Measurements from ENCODE around the gene ENOPH1. TPM values are rescaled to one million over a fixed set of nuclear protein-coding genes. Genes with fewer than 3 reads are reported as not detected.

The ENOPH1 gene
- polyA plus RNA-seq, 1 experiment: 17.0 TPM

DNA sequence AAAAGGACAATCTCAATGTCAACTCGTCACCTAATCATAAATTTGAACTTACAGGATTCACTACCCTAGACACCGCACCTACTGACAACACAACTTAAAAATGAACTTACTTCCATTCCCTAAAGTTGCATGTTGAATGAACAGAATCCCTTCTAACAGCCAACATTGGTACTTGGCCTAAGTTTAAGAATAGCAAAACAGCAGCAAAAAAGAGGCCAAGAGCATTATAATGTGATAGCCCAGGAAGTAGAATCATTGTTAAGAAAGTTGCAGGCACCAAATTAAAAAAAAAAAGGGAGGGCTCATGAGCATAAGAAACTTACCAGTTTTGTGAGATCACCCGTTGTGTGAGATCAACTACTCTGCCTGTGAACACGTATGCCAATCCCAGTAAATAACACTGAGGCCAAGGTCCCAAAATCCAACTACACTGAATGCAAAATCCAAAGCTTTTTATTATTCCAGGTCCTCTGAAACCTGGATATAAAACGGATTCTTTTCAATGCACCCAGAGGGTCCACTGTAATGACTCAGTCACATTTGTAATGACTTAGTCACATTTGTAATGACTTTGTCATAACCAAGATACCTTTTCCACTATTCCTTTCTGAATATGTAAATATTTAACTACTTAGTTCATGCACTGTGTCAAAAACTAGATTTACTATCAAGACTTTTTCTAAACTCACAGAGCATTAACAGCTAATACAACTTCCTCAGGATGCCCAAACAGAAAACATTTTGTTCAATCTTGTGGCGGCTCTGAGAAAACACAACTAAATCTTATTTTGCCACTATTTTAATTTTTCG, 6.9 kb upstream of the ENOPH1 start:
- Histone ChIP-seq H3K9me3 (ENCODE audit: control insufficient read depth, insufficient read depth, low read length) (no peaks in the 10 kb centered on the region), H3K4me3 (ENCODE audit: low read depth, low read length) (no peak overlapping the region), H3K27ac (ENCODE audit: low read depth, low read length) (no peak overlapping the region), H3K27me3 (ENCODE audit: control insufficient read depth, insufficient read depth, low read length) (no peaks in the 10 kb centered on the region)
- DNase-seq (ENCODE audit: low read depth, low spot score): no peak
- POLR2A ChIA-PET: interaction anchor here (0.8 to 0.9 kb wide), 2 partner anchors 49 to 51 kb away, joined by 3 to 6 read pairs; partner anchors contain the start of gene HNRNPD
- CTCF ChIA-PET: no interaction called here
- TF ChIP-seq CTCF (IDR thresholded peaks at IDR 0.05; ENCODE audit: low read depth, low read length): no peak

DNA sequence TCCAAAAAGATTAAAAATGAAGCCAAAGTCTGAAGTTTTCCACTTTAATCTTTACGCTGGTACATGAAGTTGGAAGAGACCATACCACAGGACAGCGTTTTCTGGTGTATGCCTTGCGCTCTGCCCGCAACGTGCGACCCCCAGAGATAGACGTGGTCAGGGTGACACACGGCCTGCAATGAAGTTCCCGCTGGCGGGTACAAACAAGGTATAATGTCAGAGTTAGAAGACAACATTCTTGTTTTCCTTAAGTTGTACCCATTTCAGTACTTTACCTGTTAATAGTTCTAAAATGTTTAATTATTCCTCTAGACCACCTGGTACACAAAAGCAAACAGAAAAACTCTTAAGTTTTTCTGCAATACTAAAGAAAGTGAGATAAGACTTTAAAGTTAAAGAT, 4.9 kb upstream of the ENOPH1 start:
- Histone ChIP-seq H3K27me3 (ENCODE audit: control insufficient read depth, insufficient read depth, low read length) (no peaks in the 10 kb centered on the region), H3K9me3 (ENCODE audit: control insufficient read depth, insufficient read depth, low read length) (no peaks in the 10 kb centered on the region; the same call in 1 of the 2 replicates), H3K4me3 (ENCODE audit: low read depth, low read length) (no peak overlapping the region; the same call in 1 of the 2 replicates), H3K27ac (ENCODE audit: low read depth, low read length) (no peak overlapping the region)
- no peak for TF ChIP-seq CTCF (IDR thresholded peaks at IDR 0.05; ENCODE audit: low read depth, low read length)
- DNase-seq (ENCODE audit: low read depth, low spot score): no peak
- CTCF ChIA-PET: interaction anchor here (1.4 kb wide), 1 partner anchor 314 kb away, joined by 4 read pairs; no protein-coding TSS in a partner anchor
- POLR2A ChIA-PET: no interaction called here

DNA sequence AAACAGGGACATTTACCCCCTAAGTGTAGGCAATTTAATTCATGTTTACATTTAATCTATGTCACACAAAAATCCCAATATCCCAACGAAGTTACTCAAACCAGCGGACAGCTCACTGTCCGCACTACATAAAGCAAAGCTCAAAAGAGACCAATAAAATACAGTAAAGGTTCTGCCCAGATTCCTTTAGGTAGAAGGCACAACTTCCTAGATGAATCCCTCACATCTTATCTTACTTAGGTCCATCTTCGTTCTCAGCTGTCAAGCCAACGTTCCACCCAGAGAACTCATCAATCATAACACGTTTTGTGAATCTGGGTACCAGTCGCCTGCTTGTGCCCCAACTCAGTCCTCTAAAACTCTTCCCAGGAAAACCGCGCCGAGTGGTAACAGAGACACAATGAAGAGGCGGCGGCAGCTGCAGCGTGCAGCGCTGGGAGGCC, 1.8 kb upstream of the ENOPH1 start:
- Histone ChIP-seq H3K4me3 (ENCODE audit: low read depth, low read length) (peak overlapping the region; percentile 93), H3K27me3 (ENCODE audit: control insufficient read depth, insufficient read depth, low read length) (no peaks in the 10 kb centered on the region), H3K9me3 (ENCODE audit: control insufficient read depth, insufficient read depth, low read length) (no peaks in the 10 kb centered on the region; the same call in 1 of the 2 replicates), H3K27ac (ENCODE audit: low read depth, low read length) (no peak overlapping the region)
- DNase-seq (ENCODE audit: low read depth, low spot score): no peak
- POLR2A ChIA-PET: interaction anchor here (0.6 to 3.0 kb wide), 18 partner anchors 9 to 1002 kb away, joined by 3 to 71 read pairs (median 4); partner anchors contain the start of genes COPS4, HNRNPD, LIN54 and THAP9
- TF ChIP-seq CTCF (IDR thresholded peaks at IDR 0.05; ENCODE audit: low read depth, low read length): no peak
- CTCF ChIA-PET: interaction anchor here (0.7 to 2.3 kb wide), 23 partner anchors 9 to 891 kb away, joined by 3 to 12 read pairs (median 4); partner anchors contain the start of genes COPS4 and THAP9

- peak; percentile 67 for TF ChIP-seq CTCF (IDR thresholded peaks at IDR 0.05; ENCODE audit: low read depth, low read length)
Observed at GRCh38 chr4:82428969-82429727, 1.2 kb upstream of the ENOPH1 start.

More at GRCh38 chr4:82428969-82429727, 1.2 kb upstream of the ENOPH1 start:
- POLR2A ChIA-PET: interaction anchor here (0.6 to 3.0 kb wide), 37 partner anchors 8 to 1423 kb away, joined by 3 to 71 read pairs (median 4); partner anchors contain the start of genes COPS4, HNRNPD, LIN54 and THAP9
- no peaks in the 10 kb centered on the region; the same call in 1 of the 2 replicates for H3K9me3 ChIP-seq (ENCODE audit: control insufficient read depth, insufficient read depth, low read length)
- peak overlapping the region; percentile 93 for H3K4me3 ChIP-seq (ENCODE audit: low read depth, low read length)
- CTCF ChIA-PET: interaction anchor here (0.7 to 1.9 kb wide), 27 partner anchors 8 to 936 kb away, joined by 3 to 12 read pairs (median 4); partner anchors contain the start of genes COPS4 and THAP9
- no peaks in the 10 kb centered on the region for H3K27me3 ChIP-seq (ENCODE audit: control insufficient read depth, insufficient read depth, low read length)
- peak; percentile 70 for DNase-seq (ENCODE audit: low read depth, low spot score)
- H3K27ac ChIP-seq (ENCODE audit: low read depth, low read length): peak overlapping the region; percentile 95

Data from AG04450 (cell line).